ENCODE data around the gene RNF214. TPM values are rescaled to one million over a fixed set of nuclear protein-coding genes. Genes with fewer than 3 reads are reported as not detected.

RNF214 gene
- total and polyA plus RNA-seq, 2 donors (not counting 1 experiment from before 2014, with no cell fraction given) = 16.0 to 36.1 TPM

DNA sequence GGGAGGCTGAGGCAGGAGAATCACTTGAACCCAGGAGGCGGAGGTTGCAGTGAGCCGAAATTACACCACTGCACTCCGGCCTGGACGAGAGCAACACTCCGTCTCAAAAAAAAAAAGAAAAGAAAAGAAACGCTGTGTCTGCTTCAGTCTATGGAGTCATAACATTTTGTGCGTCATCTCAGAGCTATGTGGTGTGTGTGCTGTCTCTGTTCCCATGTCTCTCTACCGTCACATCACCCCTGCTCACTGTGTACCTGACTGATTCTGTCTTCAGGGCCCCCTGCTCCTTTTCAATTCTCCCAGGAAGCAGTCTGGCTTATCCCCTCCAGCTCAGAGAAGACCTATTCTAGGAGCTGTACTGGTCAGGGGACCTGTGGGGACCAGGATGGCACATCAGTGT, 65.7 kb downstream of the RNF214 start:
- ATAC-seq (ENCODE audit: low read depth) (no peak), DNase-seq (no peak)
- Histone ChIP-seq H3K36me3 (replicated peaks in 1 of 2; ENCODE audit: control extremely low read depth in 1 of 2, control insufficient read depth in 1 of 2, extremely low read depth in 1 of 2, insufficient read depth in 2 of 2, low read length in 1 of 2) (no peaks in the 10 kb centered on the region), H3K79me2 (ENCODE audit: control insufficient read depth, insufficient read depth, low read length) (no peaks in the 10 kb centered on the region), H3K9ac (ENCODE audit: low read length) (no peak overlapping the region), H3K4me1 (ENCODE audit: control insufficient read depth in 2 of 2, insufficient read depth in 2 of 2, low read length in 2 of 2) (no peaks in the 10 kb centered on the region), H4K20me1 (ENCODE audit: control insufficient read depth, insufficient read depth, low read length, poor library complexity, severe bottlenecking) (no peaks in the 10 kb centered on the region), H2AFZ (ENCODE audit: insufficient read depth, low read depth, low read length, poor library complexity, severe bottlenecking) (no peak overlapping the region), H3K9me3 (ENCODE audit: control extremely low read depth in 1 of 3, control insufficient read depth in 2 of 3, insufficient read depth in 1 of 3, low read length in 2 of 3) (no peaks in the 10 kb centered on the region), H3K4me2 (replicated peaks; ENCODE audit: low read depth, low read length, poor library complexity, severe bottlenecking) (no peak overlapping the region), H3K27me3 (replicated peaks in 1 of 4; ENCODE audit: control extremely low read depth in 1 of 4, control insufficient read depth in 3 of 4, insufficient read depth in 4 of 4, low read length in 3 of 4) (no peaks in the 10 kb centered on the region), H3K27ac (ENCODE audit: low read length in 2 of 2) (no peak overlapping the region), H3K4me3 (ENCODE audit: control extremely low read depth in 1 of 5, extremely low read depth in 1 of 5, insufficient read depth in 1 of 5, low read depth in 2 of 5, low read length in 4 of 5) (no peak overlapping the region)
- no peak for TF ChIP-seq EZH2 (IDR thresholded peaks at IDR 0.05; ENCODE audit: borderline replicate concordance, insufficient read depth, low read depth, low read length, poor library complexity, severe bottlenecking)
- TF ChIP-seq, protein P1, sequence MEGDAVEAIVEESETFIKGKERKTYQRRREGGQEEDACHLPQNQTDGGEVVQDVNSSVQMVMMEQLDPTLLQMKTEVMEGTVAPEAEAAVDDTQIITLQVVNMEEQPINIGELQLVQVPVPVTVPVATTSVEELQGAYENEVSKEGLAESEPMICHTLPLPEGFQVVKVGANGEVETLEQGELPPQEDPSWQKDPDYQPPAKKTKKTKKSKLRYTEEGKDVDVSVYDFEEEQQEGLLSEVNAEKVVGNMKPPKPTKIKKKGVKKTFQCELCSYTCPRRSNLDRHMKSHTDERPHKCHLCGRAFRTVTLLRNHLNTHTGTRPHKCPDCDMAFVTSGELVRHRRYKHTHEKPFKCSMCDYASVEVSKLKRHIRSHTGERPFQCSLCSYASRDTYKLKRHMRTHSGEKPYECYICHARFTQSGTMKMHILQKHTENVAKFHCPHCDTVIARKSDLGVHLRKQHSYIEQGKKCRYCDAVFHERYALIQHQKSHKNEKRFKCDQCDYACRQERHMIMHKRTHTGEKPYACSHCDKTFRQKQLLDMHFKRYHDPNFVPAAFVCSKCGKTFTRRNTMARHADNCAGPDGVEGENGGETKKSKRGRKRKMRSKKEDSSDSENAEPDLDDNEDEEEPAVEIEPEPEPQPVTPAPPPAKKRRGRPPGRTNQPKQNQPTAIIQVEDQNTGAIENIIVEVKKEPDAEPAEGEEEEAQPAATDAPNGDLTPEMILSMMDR (IDR thresholded peaks at IDR 0.05) = no peak
- Mint-ChIP-seq H3K4me3 (no peak overlapping the region), H3K4me1 (no peaks in the 10 kb centered on the region), H3K9me3 (ENCODE audit: insufficient read depth) (no peaks in the 10 kb centered on the region), H3K27me3 (peaks cover 3% of the 10 kb centered on the region), H3K27ac (no peak overlapping the region)
- intact Hi-C loops (cut with micrococcal nuclease) = no loop called here
- POLR2A ChIA-PET = no interaction called here
- CTCF ChIA-PET = interaction anchor here (0.7 kb wide), 1 partner anchor 14 kb away, joined by 4 read pairs; no protein-coding TSS in a partner anchor
- 96% methylated on average over 6 of the region's 8 CpGs for WGBS (ENCODE audit: insufficient coverage)

DNA sequence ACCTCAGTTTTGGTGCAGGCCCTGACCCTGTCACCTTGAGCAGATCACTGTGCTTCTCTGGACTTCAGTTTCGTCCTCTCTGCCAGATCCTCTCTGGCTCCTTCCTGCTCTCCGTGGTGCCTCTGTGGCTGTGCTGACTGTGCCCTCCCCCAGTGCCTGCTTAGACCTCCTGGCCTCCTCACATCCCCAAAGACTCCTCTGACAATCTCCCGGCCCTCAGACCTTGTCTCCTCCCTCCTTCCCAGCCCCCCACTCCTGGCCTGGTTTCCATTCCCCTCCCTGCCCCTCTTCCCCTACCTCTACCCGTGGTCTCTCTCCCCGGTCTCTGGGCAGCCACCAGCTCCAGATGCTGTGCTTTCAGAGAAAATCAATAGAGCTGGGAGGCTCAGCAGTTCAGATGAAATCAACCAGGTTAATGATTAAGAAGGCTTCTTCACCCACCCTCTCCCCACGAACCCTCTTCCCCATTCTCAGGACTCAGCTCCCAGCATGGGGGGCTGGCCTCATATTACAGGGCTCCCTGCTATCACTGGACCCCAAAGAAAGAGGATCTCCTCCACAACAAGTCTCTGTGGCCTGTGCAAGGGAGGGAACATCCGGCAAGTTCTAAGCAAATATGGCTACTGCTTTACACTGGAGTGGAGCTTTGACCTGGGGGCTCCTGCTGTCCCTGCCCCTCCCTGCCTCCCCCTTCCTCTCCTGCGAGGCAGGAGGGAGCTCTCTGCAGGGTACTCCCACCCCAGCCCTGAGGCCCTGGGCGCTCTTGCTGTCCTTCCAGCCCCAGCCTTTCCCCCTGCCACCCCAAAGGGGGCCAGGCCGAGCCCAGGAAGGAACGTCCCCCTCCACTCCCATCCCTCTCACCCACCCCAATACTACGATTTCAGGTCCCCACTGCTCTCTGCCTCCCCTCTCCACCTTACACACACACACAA, 67.1 kb downstream of the RNF214 start:
- no peak overlapping the region for H3K27ac Mint-ChIP-seq
- peaks cover 7% of the 10 kb centered on the region for H3K27me3 Mint-ChIP-seq
- Histone ChIP-seq H3K36me3 (replicated peaks in 1 of 2; ENCODE audit: control extremely low read depth in 1 of 2, control insufficient read depth in 1 of 2, extremely low read depth in 1 of 2, insufficient read depth in 2 of 2, low read length in 1 of 2) (no peaks in the 10 kb centered on the region), H3K9ac (ENCODE audit: low read length) (no peak overlapping the region), H3K79me2 (ENCODE audit: control insufficient read depth, insufficient read depth, low read length) (no peaks in the 10 kb centered on the region), H4K20me1 (ENCODE audit: control insufficient read depth, insufficient read depth, low read length, poor library complexity, severe bottlenecking) (no peaks in the 10 kb centered on the region), H3K4me2 (replicated peaks; ENCODE audit: low read depth, low read length, poor library complexity, severe bottlenecking) (no peak overlapping the region), H3K4me3 (ENCODE audit: control extremely low read depth in 1 of 5, extremely low read depth in 1 of 5, insufficient read depth in 1 of 5, low read depth in 2 of 5, low read length in 4 of 5) (no peak overlapping the region), H2AFZ (ENCODE audit: insufficient read depth, low read depth, low read length, poor library complexity, severe bottlenecking) (no peak overlapping the region), H3K27me3 (replicated peaks in 1 of 4; ENCODE audit: control extremely low read depth in 1 of 4, control insufficient read depth in 3 of 4, insufficient read depth in 4 of 4, low read length in 3 of 4) (peaks cover 0 to 3% (median 0%) of the 10 kb centered on the region in 4 experiments), H3K9me3 (ENCODE audit: control extremely low read depth in 1 of 3, control insufficient read depth in 2 of 3, insufficient read depth in 1 of 3, low read length in 2 of 3) (no peaks in the 10 kb centered on the region), H3K4me1 (ENCODE audit: control insufficient read depth in 2 of 2, insufficient read depth in 2 of 2, low read length in 2 of 2) (no peaks in the 10 kb centered on the region), H3K27ac (ENCODE audit: low read length in 2 of 2) (no peak overlapping the region)
- ATAC-seq (ENCODE audit: low read depth) (no peak), DNase-seq (no peak)
- no peaks in the 10 kb centered on the region for H3K9me3 Mint-ChIP-seq (ENCODE audit: insufficient read depth)
- POLR2A ChIA-PET = no interaction called here
- no peak for TF ChIP-seq EZH2 (IDR thresholded peaks at IDR 0.05; ENCODE audit: borderline replicate concordance, insufficient read depth, low read depth, low read length, poor library complexity, severe bottlenecking)
- TF ChIP-seq, protein P1 (IDR thresholded peaks at IDR 0.05) = no peak
- CTCF ChIA-PET = no interaction called here
- intact Hi-C loops (cut with micrococcal nuclease) = no loop called here
- H3K4me1 Mint-ChIP-seq = no peaks in the 10 kb centered on the region
- H3K4me3 Mint-ChIP-seq = no peak overlapping the region
- WGBS (ENCODE audit: insufficient coverage) = 84% methylated on average over 12 of the region's 12 CpGs
